ENCODE measurements around the gene USP21. TPM values are rescaled to one million over a fixed set of nuclear protein-coding genes. Genes with fewer than 3 reads are reported as not detected.

Gene USP21
- total RNA-seq, 1 experiment from 2014 or later, result 36.6 TPM

- no peak for DNase-seq (ENCODE audit: unreplicated experiment)
- Mint-ChIP-seq H3K9me3 (ENCODE audit: unreplicated experiment) (no peaks in the 10 kb centered on the region), H3K4me1 (ENCODE audit: insufficient read depth, unreplicated experiment) (peaks cover 7% of the 10 kb centered on the region), H3K4me3 (ENCODE audit: unreplicated experiment) (no peak within 1 kb of the TSS), H3K36me3 (ENCODE audit: insufficient read depth, unreplicated experiment) (peaks cover 60% of the 10 kb centered on the region), H3K27ac (ENCODE audit: low read depth, unreplicated experiment) (peak within 1 kb of the TSS; percentile 53), H3K27me3 (ENCODE audit: insufficient read depth, unreplicated experiment) (no peaks in the 10 kb centered on the region)
- BruUV-seq (replicated peaks), result no TSS peak
- ChIA-PET CTCF (interaction anchor here (0.6 to 18.5 kb wide), 7 partner anchors 8 to 158 kb away, joined by 3 to 444 read pairs (median 26); partner anchors contain the start of genes NDUFS2 and TOMM40L), POLR2A (interaction anchor here (0.6 to 3.6 kb wide), 5 partner anchors 13 to 90 kb away, joined by 3 to 20 read pairs (median 3); partner anchors contain the start of genes ADAMTS4 and NDUFS2)
- TF ChIP-seq CTCF (IDR thresholded peaks at IDR 0.05; ENCODE audit: unreplicated experiment), result no peak
- intact Hi-C loops (cut with micrococcal nuclease), result no loop called here
Observed at GRCh38 chr1:161215076-161215475, 55.8 kb downstream of the USP21 start, which contains the start of gene FCER1G. TSS of gene FCER1G (plus strand) at chr1:161215295. CDS start at chr1:161215322, 27 bp downstream.

Other genes starting within 250 kb of the USP21 start
- gene ITLN2, start 204.7 kb upstream of the USP21 start, total RNA-seq (2022), result 0.27 TPM in 1 of 2 replicates, not detected in the other
- 73.6 and 76.8 TPM in 2 replicates for gene F11R, start 138.3 kb upstream of the USP21 start, total RNA-seq (2022)
- 35.2 and 48.0 TPM in 2 replicates for gene TSTD1, start 120.5 kb upstream of the USP21 start, total RNA-seq (2022)
- gene USF1, start 113.5 kb upstream of the USP21 start, total RNA-seq (2022), result 48.8 and 52.8 TPM in 2 replicates
- 0.34 and 0.58 TPM in 2 replicates for gene ARHGAP30, start 89.6 kb upstream of the USP21 start, total RNA-seq (2022)
- 7.0 and 11.2 TPM in 2 replicates for gene NECTIN4, start 69.9 kb upstream of the USP21 start, total RNA-seq (2022)
- not detected in 2 replicates for gene KLHDC9, start 61.1 kb upstream of the USP21 start, total RNA-seq (2022)
- gene PFDN2, start 41.5 kb upstream of the USP21 start, total RNA-seq (2022), result 514 and 683 TPM in 2 replicates
- 73.4 and 75.4 TPM in 2 replicates for gene NIT1, start 41.4 kb upstream of the USP21 start, total RNA-seq (2022)
- 63.1 and 73.6 TPM in 2 replicates for gene DEDD, start 26.8 kb upstream of the USP21 start, total RNA-seq (2022)
- gene UFC1, start 5.5 kb upstream of the USP21 start, total RNA-seq (2022), result 123 and 125 TPM in 2 replicates
- gene PPOX, start 6.9 kb downstream of the USP21 start, total RNA-seq (2022), result 30.3 and 32.4 TPM in 2 replicates
- 50.0 and 51.7 TPM in 2 replicates for gene B4GALT3, start 18.0 kb downstream of the USP21 start, total RNA-seq (2022)
- not detected in 2 replicates for gene ADAMTS4, start 39.6 kb downstream of the USP21 start, total RNA-seq (2022)
- 139 and 149 TPM in 2 replicates for gene NDUFS2, start 42.9 kb downstream of the USP21 start, total RNA-seq (2022)
- gene FCER1G, start 55.8 kb downstream of the USP21 start, total RNA-seq (2022), result 1.0 and 2.1 TPM in 2 replicates
- not detected in 2 replicates for gene APOA2, start 64.1 kb downstream of the USP21 start, total RNA-seq (2022)
- gene TOMM40L, start 66.6 kb downstream of the USP21 start, total RNA-seq (2022), result 10.0 and 12.3 TPM in 2 replicates
- gene NR1I3, start 78.7 kb downstream of the USP21 start, total RNA-seq (2022), result not detected in 2 replicates
- not detected in 2 replicates for gene PCP4L1, start 99.2 kb downstream of the USP21 start, total RNA-seq (2022)
- gene MPZ, start 150.5 kb downstream of the USP21 start, total RNA-seq (2022), result 0.29 and 0.37 TPM in 2 replicates
- gene SDHC, start 154.9 kb downstream of the USP21 start, total RNA-seq (2022), result 204 and 224 TPM in 2 replicates
- not detected in 2 replicates for gene CFAP126, start 208.4 kb downstream of the USP21 start, total RNA-seq (2022)